Esophagus muscularis mucosa (tissue), 4 donors: ENCODE data around the gene KDM7A. TPM values are rescaled to one million over a fixed set of nuclear protein-coding genes. Genes with fewer than 3 reads are reported as not detected.

Source experiments
- DNase-seq: peaks from one replicate; pipeline ENCODE4 v3.0.0-alpha.2; 2017; ENCODE audit errors: extremely low spot score
- H3K27ac ChIP-seq, 4 donors: fragments of 200-600 bp; sonication (generic); replicated peaks in 1 of 4; 1 replicate in 3 of 4; 2 replicates in 1 of 4; pipeline ENCODE4 v1.5.1; 2016 to 2019; ENCODE audit warnings: mild to moderate bottlenecking in 1 of 4
- H3K27me3 ChIP-seq, 4 donors: fragments of 200-600 bp; sonication (generic); one replicate each; pipeline versions ENCODE4 v1.5.1 to v1.6.0; 2016 to 2019
- H3K36me3 ChIP-seq, 4 donors: fragments of 200-600 bp; sonication (generic); one replicate each; pipeline ENCODE4 v1.5.1; 2016 to 2019
- H3K4me1 ChIP-seq, 4 donors: fragments of 200-600 bp; sonication (generic); one replicate each; pipeline ENCODE4 v1.5.1; 2016 to 2019
- H3K4me3 ChIP-seq, 4 donors: fragments of 200-600 bp; sonication (generic); 1 replicate in 2 of 4; 2 replicates in 2 of 4; pipeline ENCODE4 v1.5.1; 2016 to 2019; ENCODE audit warnings: mild to moderate bottlenecking in 4 of 4, moderate library complexity in 1 of 4
- H3K9me3 ChIP-seq, 4 donors: fragments of 200-600 bp; sonication (generic); 1 replicate in 3 of 4; 2 replicates in 1 of 4; pipeline ENCODE4 v1.5.1; 2016 to 2019
- EP300 ChIP-seq: sonication (generic); formaldehyde crosslinking; IDR thresholded peaks from one replicate; pipeline ENCODE4 v1.6.1; 2017; ENCODE audit warnings: antibody characterized with exemption
- POLR2A ChIP-seq: fragments of 450-650 bp; IDR thresholded peaks from one replicate; pipeline ENCODE4 v1.6.1; 2017; ENCODE audit warnings: antibody characterized with exemption, moderate library complexity, mild to moderate bottlenecking, low read depth
- POLR2AphosphoS5 ChIP-seq, 2 donors: sonication (generic); formaldehyde crosslinking; IDR thresholded peaks; one replicate each; pipeline ENCODE4 v1.6.1; 2017; ENCODE audit warnings: antibody characterized with exemption in 2 of 2
- WGBS: methylation state at CpG from one replicate; pipeline ENCODE4 v1.1.5; 2018; 5-methylcytosine and 5-hydroxymethylcytosine counted together
- intact Hi-C: fragments of 100-400 bp; cut with DNase I; formaldehyde crosslinking; loops from one replicate; pipeline ENCODE4 v1.15.1; 2023
- total RNA-seq, 4 donors: library from RNA; depleted of rRNA; stranded (reverse); fragments of >200 nt; gene quantifications; one replicate each; pipeline versions ENCODE4 v1.1.0 to v1.2.1, GENCODE V29; 2016
- TF ChIP-seq, protein P1 (sequence below), 3 experiments: fragments of 200-600 bp in 2 of 3; fragments of 450-650 bp in 1 of 3; sonication (generic) in 2 of 3; IDR thresholded peaks; one replicate each; pipeline ENCODE4 v1.5.1; 2017 to 2019; ENCODE audit warnings: antibody characterized with exemption in 3 of 3, mild to moderate bottlenecking in 2 of 3, moderate library complexity in 1 of 3

KDM7A gene
- total RNA-seq, 4 donors from 2014 or later, result 13.5 to 23.7 (median 19.5) TPM

DNA sequence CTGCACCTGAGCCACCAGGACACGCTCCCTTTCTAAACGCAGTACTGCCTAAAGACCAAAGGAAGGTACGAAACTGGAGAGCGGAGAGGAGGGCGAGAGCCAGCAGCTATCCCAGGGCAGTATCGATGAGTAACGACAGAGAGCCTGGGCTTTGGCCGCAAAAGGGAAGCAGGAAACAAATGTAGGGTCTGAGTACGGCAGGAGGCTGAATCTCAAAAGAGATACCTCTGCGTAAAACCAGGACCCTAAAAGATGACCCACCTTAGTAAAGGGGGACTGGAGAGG is 134.5 kb downstream of the KDM7A start:
- Histone ChIP-seq H3K27ac (no peak overlapping the region), H3K9me3 (no peaks in the 10 kb centered on the region), H3K4me3 (no peak overlapping the region), H3K27me3 (no peaks in the 10 kb centered on the region), H3K36me3 (peaks cover 7 to 98% (median 65%) of the 10 kb centered on the region in 4 donors), H3K4me1 (peaks cover 0 to 6% (median 2%) of the 10 kb centered on the region in 4 donors)
- intact Hi-C loops, result no loop called here
- TF ChIP-seq POLR2AphosphoS5 (IDR thresholded peaks at IDR 0.05) (no peak), EP300 (no peak), POLR2A (no peak)
- TF ChIP-seq, protein P1, sequence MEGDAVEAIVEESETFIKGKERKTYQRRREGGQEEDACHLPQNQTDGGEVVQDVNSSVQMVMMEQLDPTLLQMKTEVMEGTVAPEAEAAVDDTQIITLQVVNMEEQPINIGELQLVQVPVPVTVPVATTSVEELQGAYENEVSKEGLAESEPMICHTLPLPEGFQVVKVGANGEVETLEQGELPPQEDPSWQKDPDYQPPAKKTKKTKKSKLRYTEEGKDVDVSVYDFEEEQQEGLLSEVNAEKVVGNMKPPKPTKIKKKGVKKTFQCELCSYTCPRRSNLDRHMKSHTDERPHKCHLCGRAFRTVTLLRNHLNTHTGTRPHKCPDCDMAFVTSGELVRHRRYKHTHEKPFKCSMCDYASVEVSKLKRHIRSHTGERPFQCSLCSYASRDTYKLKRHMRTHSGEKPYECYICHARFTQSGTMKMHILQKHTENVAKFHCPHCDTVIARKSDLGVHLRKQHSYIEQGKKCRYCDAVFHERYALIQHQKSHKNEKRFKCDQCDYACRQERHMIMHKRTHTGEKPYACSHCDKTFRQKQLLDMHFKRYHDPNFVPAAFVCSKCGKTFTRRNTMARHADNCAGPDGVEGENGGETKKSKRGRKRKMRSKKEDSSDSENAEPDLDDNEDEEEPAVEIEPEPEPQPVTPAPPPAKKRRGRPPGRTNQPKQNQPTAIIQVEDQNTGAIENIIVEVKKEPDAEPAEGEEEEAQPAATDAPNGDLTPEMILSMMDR (IDR thresholded peaks at IDR 0.05), result no peak
- DNase-seq, result no peak
- 94% methylated on average over 10 of the region's 10 CpGs for WGBS

DNA sequence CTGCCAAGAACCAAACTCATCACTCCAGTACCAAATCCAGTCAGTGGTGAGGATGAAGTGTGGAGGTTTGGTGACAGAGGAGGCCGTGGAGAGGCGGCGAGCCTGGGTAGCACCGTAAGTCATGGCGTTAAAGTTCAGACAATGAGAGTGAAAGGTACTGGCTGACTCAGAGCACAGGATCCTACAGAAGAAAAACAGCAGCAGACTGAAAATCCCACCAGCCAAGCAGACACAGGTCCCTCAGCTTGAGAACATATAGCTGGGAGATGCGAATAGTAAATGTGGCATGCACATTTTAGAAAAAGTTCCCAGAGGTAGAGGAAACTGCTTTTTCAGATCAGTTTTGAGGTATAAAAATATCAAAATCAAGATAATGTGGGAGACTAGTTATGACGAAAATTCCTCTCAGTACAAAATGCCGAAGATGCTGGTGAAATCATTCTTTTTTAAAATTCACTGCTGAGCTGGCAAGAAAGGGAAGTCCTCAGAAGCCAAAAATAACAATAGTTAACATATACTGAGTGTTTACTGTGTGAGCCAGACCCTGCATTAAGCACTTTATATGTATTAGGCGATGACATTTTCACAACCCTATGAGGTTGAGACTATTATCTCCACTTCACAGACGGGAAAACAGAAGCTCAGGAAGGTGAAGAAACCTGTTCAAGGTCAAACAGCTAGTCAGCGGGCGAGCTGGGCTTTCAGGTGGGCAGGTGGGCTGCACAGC is 135.0 kb downstream of the KDM7A start:
- WGBS, result 94% methylated on average over 12 of the region's 12 CpGs
- Histone ChIP-seq H3K27ac (no peak overlapping the region), H3K4me3 (no peak overlapping the region), H3K36me3 (peaks cover 12 to 98% (median 67%) of the 10 kb centered on the region in 4 donors), H3K9me3 (no peaks in the 10 kb centered on the region), H3K27me3 (no peaks in the 10 kb centered on the region), H3K4me1 (peaks cover 0 to 6% (median 2%) of the 10 kb centered on the region in 4 donors)
- intact Hi-C loops, result no loop called here
- no peak for DNase-seq
- TF ChIP-seq, protein P1 (IDR thresholded peaks at IDR 0.05), result no peak
- TF ChIP-seq EP300 (no peak), POLR2A (no peak), POLR2AphosphoS5 (IDR thresholded peaks at IDR 0.05) (no peak)

GRCh38 chr7:140039896-140040295 is 136.9 kb downstream of the KDM7A start:
- WGBS, result 94% methylated on average over 12 of the region's 12 CpGs
- no peak for DNase-seq
- TF ChIP-seq POLR2A (no peak), POLR2AphosphoS5 (IDR thresholded peaks at IDR 0.05) (no peak), EP300 (no peak)
- TF ChIP-seq, protein P1 (IDR thresholded peaks at IDR 0.05), result no peak

GRCh38 chr7:140039066-140039465 is 137.7 kb downstream of the KDM7A start:
- Histone ChIP-seq H3K4me1 (peaks cover 0 to 6% (median 4%) of the 10 kb centered on the region in 4 donors), H3K27ac (no peak overlapping the region), H3K27me3 (no peaks in the 10 kb centered on the region), H3K36me3 (peaks cover 12 to 94% (median 61%) of the 10 kb centered on the region in 4 donors), H3K4me3 (no peak overlapping the region), H3K9me3 (no peaks in the 10 kb centered on the region)
- no peak for DNase-seq
- TF ChIP-seq EP300 (no peak), POLR2A (no peak), POLR2AphosphoS5 (IDR thresholded peaks at IDR 0.05) (no peak)
- TF ChIP-seq, protein P1 (IDR thresholded peaks at IDR 0.05), result no peak
- intact Hi-C loops, result no loop called here
- WGBS, result 84% methylated on average over 7 of the region's 7 CpGs

More at GRCh38 chr7:140039896-140040295, 136.9 kb downstream of the KDM7A start:
- intact Hi-C loops, result no loop called here
- Histone ChIP-seq H3K27ac (no peak overlapping the region), H3K9me3 (no peaks in the 10 kb centered on the region), H3K4me1 (peaks cover 0 to 6% (median 4%) of the 10 kb centered on the region in 4 donors), H3K27me3 (no peaks in the 10 kb centered on the region), H3K4me3 (no peak overlapping the region), H3K36me3 (peaks cover 12 to 94% (median 64%) of the 10 kb centered on the region in 4 donors)
